Measurements from ENCODE around the gene NFATC2IP. TPM values are rescaled to one million over a fixed set of nuclear protein-coding genes. Genes with fewer than 3 reads are reported as not detected.
A peak's percentile ranks its signal among the peaks of the same experiment; 100 is the strongest.

Gene NFATC2IP
- total RNA-seq, 2 experiments from 2014 or later = 47.4 to 51.0 TPM

GRCh38 chr16:28923652-28924398 lies 26.9 kb upstream of the NFATC2IP start:
- intact Hi-C loops (cut with DNase I, micrococcal nuclease) = loop anchor here in 1 of 2 experiments (1.0 to 2.0 kb wide), 2 partner anchors 43 to 78 kb away; partner anchors contain the start of gene TUFM
- DNase-seq (no peak), ATAC-seq (ENCODE audit: poor library complexity) (no peak)
- Mint-ChIP-seq H3K36me3 (ENCODE audit: low read depth) (peaks cover 47% of the 10 kb centered on the region), H3K4me1 (ENCODE audit: low read depth) (peaks cover 20% of the 10 kb centered on the region), H3K9me3 (no peaks in the 10 kb centered on the region), H3K27ac (peak overlapping the region; percentile 97), H3K27me3 (no peaks in the 10 kb centered on the region), H3K4me3 (peak overlapping the region; percentile 91)
- Histone ChIP-seq H3K27me3 (ENCODE audit: control insufficient read depth in 1 of 2, insufficient read depth in 2 of 2, low read length in 2 of 2) (no peaks in the 10 kb centered on the region), H3K4me3 (ENCODE audit: low read length) (peak overlapping the region; percentile 92), H3K4me1 (ENCODE audit: insufficient read depth, low read length) (peaks cover 14% of the 10 kb centered on the region), H3K9me3 (ENCODE audit: control insufficient read depth in 1 of 2, insufficient read depth in 1 of 2, low read length in 2 of 2) (no peaks in the 10 kb centered on the region), H3K36me3 (ENCODE audit: insufficient read depth, low read length) (peaks cover 18% of the 10 kb centered on the region), H3K27ac (ENCODE audit: low read depth in 1 of 2, low read length in 2 of 2) (peak overlapping the region in 1 of 2 donors; percentile 93)
- ChIA-PET CTCF (interaction anchor here (1.1 to 8.3 kb wide), 3 partner anchors 21 to 78 kb away, joined by 3 to 34 read pairs (median 4); partner anchors contain the start of genes SH2B1 and TUFM), POLR2A (interaction anchor here (0.6 to 3.3 kb wide), 6 partner anchors 12 to 1299 kb away, joined by 3 to 33 read pairs (median 4); partner anchors contain the start of genes ATXN2L, NFATC2IP and SH2B1)
- no peak for TF ChIP-seq CTCF (IDR thresholded peaks at IDR 0.05)

GRCh38 chr16:28924399-28924761 lies 26.4 kb upstream of the NFATC2IP start:
- peak overlapping the region; percentile 91 for H3K4me3 Mint-ChIP-seq
- H3K4me1 ChIP-seq (ENCODE audit: insufficient read depth, low read length) = peaks cover 14% of the 10 kb centered on the region
- no peaks in the 10 kb centered on the region for H3K27me3 Mint-ChIP-seq
- H3K27me3 ChIP-seq (ENCODE audit: control insufficient read depth in 1 of 2, insufficient read depth in 2 of 2, low read length in 2 of 2) = no peaks in the 10 kb centered on the region
- ChIA-PET CTCF (interaction anchor here (1.1 to 8.3 kb wide), 3 partner anchors 20 to 78 kb away, joined by 3 to 34 read pairs (median 4); partner anchors contain the start of genes SH2B1 and TUFM), POLR2A (interaction anchor here (0.6 to 3.7 kb wide), 11 partner anchors 12 to 101 kb away, joined by 3 to 33 read pairs (median 9); partner anchors contain the start of genes ATXN2L, NFATC2IP, SH2B1 and TUFM)
- H3K36me3 ChIP-seq (ENCODE audit: insufficient read depth, low read length) = peaks cover 14% of the 10 kb centered on the region
- no peak for TF ChIP-seq CTCF (IDR thresholded peaks at IDR 0.05)
- H3K27ac ChIP-seq (ENCODE audit: low read depth in 1 of 2, low read length in 2 of 2) = peak overlapping the region; percentile 93 to 98
- ATAC-seq (ENCODE audit: poor library complexity) (no peak), DNase-seq (no peak)
- no peaks in the 10 kb centered on the region for H3K9me3 Mint-ChIP-seq
- H3K36me3 Mint-ChIP-seq (ENCODE audit: low read depth) = peaks cover 42% of the 10 kb centered on the region
- peaks cover 20% of the 10 kb centered on the region for H3K4me1 Mint-ChIP-seq (ENCODE audit: low read depth)
- intact Hi-C loops (cut with DNase I, micrococcal nuclease) = loop anchor here in 1 of 2 experiments (1.0 to 2.0 kb wide), 2 partner anchors 44 to 78 kb away; partner anchors contain the start of gene TUFM
- no peaks in the 10 kb centered on the region for H3K9me3 ChIP-seq (ENCODE audit: control insufficient read depth in 1 of 2, insufficient read depth in 1 of 2, low read length in 2 of 2)
- peak overlapping the region; percentile 97 for H3K27ac Mint-ChIP-seq
- H3K4me3 ChIP-seq (ENCODE audit: low read length) = peak overlapping the region; percentile 92

- no peaks in the 10 kb centered on the region for H3K27me3 ChIP-seq (ENCODE audit: control insufficient read depth in 1 of 2, insufficient read depth in 2 of 2, low read length in 2 of 2)
- H3K36me3 ChIP-seq (ENCODE audit: insufficient read depth, low read length) = peaks cover 10% of the 10 kb centered on the region
- ATAC-seq (ENCODE audit: poor library complexity) (peak; percentile 79), DNase-seq (peak; percentile 88 to 97 (median 95))
- H3K9me3 ChIP-seq (ENCODE audit: control insufficient read depth in 1 of 2, insufficient read depth in 1 of 2, low read length in 2 of 2) = no peaks in the 10 kb centered on the region
- peak within 1 kb of the TSS; percentile 92 for H3K4me3 ChIP-seq (ENCODE audit: low read length)
- Mint-ChIP-seq H3K4me3 (peak within 1 kb of the TSS; percentile 91), H3K27ac (peak within 1 kb of the TSS; percentile 97), H3K4me1 (ENCODE audit: low read depth) (peaks cover 20% of the 10 kb centered on the region), H3K27me3 (no peaks in the 10 kb centered on the region), H3K36me3 (ENCODE audit: low read depth) (peaks cover 37% of the 10 kb centered on the region), H3K9me3 (no peaks in the 10 kb centered on the region)
- intact Hi-C loops (cut with DNase I, micrococcal nuclease) = loop anchor here (1.0 to 5.0 kb wide), 4 partner anchors 44 to 102 kb away; partner anchors contain the start of gene TUFM (in 2 of the 2)
- H3K27ac ChIP-seq (ENCODE audit: low read depth in 1 of 2, low read length in 2 of 2) = peak within 1 kb of the TSS; percentile 93 to 98
- ChIA-PET CTCF (interaction anchor here (1.1 to 8.3 kb wide), 3 partner anchors 20 to 79 kb away, joined by 3 to 34 read pairs (median 4); partner anchors contain the start of genes SH2B1 and TUFM), POLR2A (interaction anchor here (0.9 to 3.7 kb wide), 10 partner anchors 12 to 101 kb away, joined by 3 to 33 read pairs (median 10); partner anchors contain the start of genes ATXN2L, NFATC2IP and TUFM)
- no peak for TF ChIP-seq CTCF (IDR thresholded peaks at IDR 0.05)
- H3K4me1 ChIP-seq (ENCODE audit: insufficient read depth, low read length) = peaks cover 14% of the 10 kb centered on the region
Measured at GRCh38 chr16:28924762-28925385, 25.9 kb upstream of the NFATC2IP start, which contains the start of gene RABEP2. Gene RABEP2, minus strand, starts transcription at chr16:28925238. Its CDS starts 75 bp downstream, at chr16:28925163.

Data from CD4-positive, alpha-beta T cell (primary cell).